K562 (cell line): ENCODE data around the gene NEDD9. TPM values are rescaled to one million over a fixed set of nuclear protein-coding genes. Genes with fewer than 3 reads are reported as not detected.

Source experiments
- ATAC-seq: fragments of 200-7000 bp; cut with Tn5 transposase; 3 replicates; pipeline ENCODE4 v1.9.1; 2020; ENCODE audit warnings: moderate library complexity
- BruUV-seq: library from RNA; stranded (reverse); fragments of 400-500 nt; replicated peaks from 2 replicates; lab custom pipeline; 2021; lab: Mats Ljungman, UMichigan
- CTCF ChIA-PET: fragments of 300-600 bp; formaldehyde crosslinking; extraction: SDS; loops from one replicate; lab custom pipeline; 2021; ENCODE audit warnings: low intra/inter-chr PET ratio; lab: Yijun Ruan, JAX
- POLR2A ChIA-PET: fragments of 300-600, 350-650 bp; sonication (Branson Sonifier 250); formaldehyde crosslinking; extraction: SDS; loops from one replicate; lab custom pipeline; 2021; ENCODE audit warnings: antibody characterized with exemption, inconsistent platforms; lab: Yijun Ruan, JAX
- DNase-seq, 4 experiments: peaks; one replicate each; pipeline versions ENCODE4 v3.0.0 to v3.0.0-alpha.2; 2011 to 2018; ENCODE audit warnings: low spot score in 3 of 4, mixed read lengths in 3 of 4; ENCODE audit errors: extremely low read depth in 1 of 4
- FAIRE-seq: peaks from 2 replicates; lab custom pipeline; 2011; peaks lifted over from hg19 to GRCh38; lab: Jason Lieb, UNC
- H2AFZ ChIP-seq: 2 replicates; pipeline ENCODE4 v1.6.0; 2011; ENCODE audit warnings: low read depth, low read length, control low read depth, inconsistent platforms
- H3K27ac ChIP-seq: fragments of 200-600 bp; 3 replicates; pipeline ENCODE4 v1.8.0; 2011; ENCODE audit warnings: low read depth, mild to moderate bottlenecking, control low read depth, inconsistent platforms, low read length, moderate library complexity, mixed read lengths; ENCODE audit errors: extremely low read depth
- H3K27me3 ChIP-seq, 2 experiments: fragments of 300-600 bp in 1 of 2; 2 replicates in 1 of 2; 3 replicates in 1 of 2; pipeline versions ENCODE4 v1.6.0 to v1.8.0; 2011; ENCODE audit warnings: inconsistent platforms in 2 of 2, low read length in 2 of 2, mild to moderate bottlenecking in 1 of 2, mixed read lengths in 1 of 2, moderate library complexity in 1 of 2; ENCODE audit not compliant: control insufficient read depth in 2 of 2, insufficient read depth in 2 of 2
- H3K36me3 ChIP-seq: fragments of 300-600 bp; 3 replicates; pipeline ENCODE4 v1.8.0; 2011; ENCODE audit warnings: mild to moderate bottlenecking, low read length, inconsistent platforms; ENCODE audit not compliant: control insufficient read depth, insufficient read depth
- H3K4me1 ChIP-seq, 2 experiments: fragments of 200-600 bp in 1 of 2; replicated peaks in 1 of 2; 2 replicates in 1 of 2; 3 replicates in 1 of 2; pipeline versions ENCODE4 v1.5.1 to v1.8.0; 2011; ENCODE audit warnings: inconsistent platforms in 2 of 2, low read length in 2 of 2, mild to moderate bottlenecking in 1 of 2, mixed read lengths in 1 of 2, moderate library complexity in 1 of 2; ENCODE audit not compliant: control insufficient read depth in 2 of 2, insufficient read depth in 2 of 2
- H3K4me2 ChIP-seq: 2 replicates; pipeline ENCODE4 v1.6.1; 2011; ENCODE audit warnings: low read length, control low read depth, inconsistent platforms, mixed read lengths; ENCODE audit not compliant: insufficient read depth
- H3K4me3 ChIP-seq: fragments of 200-600 bp; sonication (generic), shearing (Covaris generic); 2 replicates; pipeline ENCODE4 v1.5.1; 2016; ENCODE audit warnings: control low read depth, inconsistent platforms
- H3K79me2 ChIP-seq: fragments of 200-600 bp; 3 replicates; pipeline ENCODE4 v1.8.0; 2011; ENCODE audit warnings: low read length, inconsistent platforms; ENCODE audit not compliant: control insufficient read depth, insufficient read depth
- H3K9ac ChIP-seq, 2 experiments: 2 replicates each; pipeline versions ENCODE4 v1.6.0 to v1.6.1; 2011; ENCODE audit warnings: low read depth in 2 of 2, low read length in 2 of 2, control low read depth in 1 of 2, inconsistent platforms in 1 of 2, mild to moderate bottlenecking in 1 of 2, mixed read lengths in 1 of 2; ENCODE audit not compliant: insufficient read depth in 1 of 2
- H3K9me1 ChIP-seq: one replicate; pipeline ENCODE4 v1.6.0; 2011; ENCODE audit warnings: inconsistent platforms, mild to moderate bottlenecking, low read length, moderate library complexity; ENCODE audit not compliant: control insufficient read depth, insufficient read depth
- H3K9me3 ChIP-seq: replicated peaks from 2 replicates; pipeline ENCODE4 v1.5.1; 2011; ENCODE audit warnings: low read depth, low read length, inconsistent platforms; ENCODE audit not compliant: control insufficient read depth, insufficient read depth
- H4K20me1 ChIP-seq: replicated peaks from 2 replicates; pipeline ENCODE4 v1.6.1; 2011; ENCODE audit warnings: low read length, inconsistent platforms, mixed read lengths; ENCODE audit not compliant: control insufficient read depth, insufficient read depth
- ATF3 ChIP-seq, 2 experiments: fragments of 450-650 bp in 1 of 2; sonication (generic) in 1 of 2; formaldehyde crosslinking in 1 of 2; IDR thresholded peaks in 1 of 2; conservative IDR thresholded peaks in 1 of 2; 2 replicates each; pipeline versions ENCODE4 v1.6.1 to v1.8.1; 2016 to 2023; ENCODE audit warnings: mild to moderate bottlenecking in 2 of 2, moderate library complexity in 2 of 2, inconsistent platforms in 1 of 2, missing genetic modification reagents in 1 of 2
- CEBPB ChIP-seq: fragments of 450-650 bp; IDR thresholded peaks from 2 replicates; pipeline ENCODE4 v1.6.1; 2016; ENCODE audit warnings: missing genetic modification characterization, missing compliant biosample characterization
- CEBPG ChIP-seq, 3 experiments: fragments of 200-800 bp in 1 of 3; sonication (Bioruptor generic) in 1 of 3; sonication (generic) in 1 of 3; formaldehyde crosslinking in 1 of 3; IDR thresholded peaks in 2 of 3; conservative IDR thresholded peaks in 1 of 3; 2 replicates each; pipeline versions ENCODE4 v1.6.1 to v1.8.0; 2016 to 2022; ENCODE audit warnings: missing compliant biosample characterization in 2 of 3, missing genetic modification characterization in 2 of 3, mild to moderate bottlenecking in 1 of 3, missing genetic modification reagents in 1 of 3
- FOSL1 ChIP-seq: fragments of 200-800 bp; sonication (Bioruptor generic); conservative IDR thresholded peaks from 2 replicates; pipeline ENCODE4 v1.6.1; 2016; ENCODE audit warnings: missing genetic modification characterization, missing compliant biosample characterization
- JUND ChIP-seq, 2 experiments: IDR thresholded peaks; 2 replicates in 1 of 2; 3 replicates in 1 of 2; pipeline ENCODE4 v1.6.1; 2011; ENCODE audit warnings: borderline replicate concordance in 2 of 2, low read depth in 2 of 2, low read length in 2 of 2, improper control_type of control experiment in 1 of 2, missing biosample characterization in 1 of 2, missing genetic modification characterization in 1 of 2, missing genetic modification reagents in 1 of 2
- RCOR1 ChIP-seq, 2 experiments: IDR thresholded peaks; 2 replicates each; pipeline ENCODE4 v1.6.1; 2012; ENCODE audit warnings: low read depth in 2 of 2, low read length in 2 of 2, borderline replicate concordance in 1 of 2, improper control_type of control experiment in 1 of 2
- STAT5B ChIP-seq: fragments of 250-450 bp; sonication (Bioruptor Pico); IDR thresholded peaks from 2 replicates; pipeline ENCODE4 v1.8.0; 2021; ENCODE audit warnings: mild to moderate bottlenecking, inconsistent platforms
- YBX1 ChIP-seq: fragments of 450-650 bp; IDR thresholded peaks from 2 replicates; pipeline ENCODE4 v1.7.1; 2016; ENCODE audit warnings: mild to moderate bottlenecking
- ZSCAN32 ChIP-seq: fragments of 450-650 bp; formaldehyde crosslinking; IDR thresholded peaks from 2 replicates; pipeline ENCODE4 v1.4.0; 2020; ENCODE audit warnings: mild to moderate bottlenecking, moderate library complexity
- WGBS: fragments of 100-300 bp; shearing (Covaris generic); methylation state at CpG from one replicate; pipeline ENCODE4 v1.1.6; 2016; ENCODE audit warnings: low coverage, mixed read lengths; ENCODE audit not compliant: insufficient coverage; ENCODE audit errors: missing lambda C conversion rate; 5-methylcytosine and 5-hydroxymethylcytosine counted together
- in situ Hi-C: fragments of 300-500 bp; cut with MboI; formaldehyde crosslinking; loops from 4 replicates; pipeline ENCODE4 v1.15.0; 2018; ENCODE audit warnings: inconsistent platforms, mixed read lengths
- intact Hi-C: fragments of 100-400 bp; cut with micrococcal nuclease; formaldehyde crosslinking; loops from 2 replicates; pipeline ENCODE4 v1.14.2; 2022
- polyA plus RNA-seq, 8 experiments: library from polyadenylated mRNA; depleted of rRNA in 4 of 8; stranded (reverse) in 5 of 8; unstranded in 3 of 8; fragments of >200 nt; fragmentation: Nextera tagmentation in 2 of 8; fragmentation: Illumina TruSeq in 1 of 8; extraction: Ambion mirVana in 2 of 8; extraction: Trizol in 1 of 8; gene quantifications; 2 replicates each; pipeline versions ENCODE4 v1.2.1 to v1.2.3, GENCODE V29; 2011 to 2014; ENCODE audit warnings: inconsistent platforms in 1 of 8, missing spikeins in 1 of 8
- total RNA-seq, 7 experiments: library from RNA; depleted of rRNA in 6 of 7; stranded (reverse); fragments of >200 nt in 6 of 7; fragmentation: Illumina TruSeq in 2 of 7; extraction: Trizol in 2 of 7; gene quantifications; 2 replicates each; pipeline versions ENCODE4 v1.2.1 to v1.2.3, GENCODE V29; 2011 to 2021; ENCODE audit warnings: low replicate concordance in 1 of 7
- TF ChIP-seq, protein P1 (sequence below): fragments of 250-450 bp; sonication (Bioruptor Pico); IDR thresholded peaks from 2 replicates; pipeline ENCODE4 v1.5.0; 2021
- TF ChIP-seq, protein P2 (sequence below): sonication (generic); formaldehyde crosslinking; IDR thresholded peaks from 2 replicates; pipeline ENCODE4 v1.8.0; 2022; ENCODE audit warnings: mild to moderate bottlenecking, missing genetic modification reagents
- TF ChIP-seq, protein P3 (sequence below): fragments of 450-650 bp; formaldehyde crosslinking; IDR thresholded peaks from 2 replicates; pipeline ENCODE4 v1.4.0; 2022; ENCODE audit warnings: mild to moderate bottlenecking, moderate library complexity

NEDD9 gene
- total and polyA plus RNA-seq, 9 of the 15 experiments (the other 6 are each of a cell fraction or from before 2014, with no cell fraction given), result 0.04 to 0.18 (median 0.15) TPM; not detected in 6

- H4K20me1 ChIP-seq, result no peaks in the 10 kb centered on the region
- H3K9me1 ChIP-seq, result no peaks in the 10 kb centered on the region
- POLR2A ChIA-PET, result interaction anchor here (1.4 to 1.8 kb wide), 2 partner anchors 8 to 18 kb away, joined by 3 to 7 read pairs; no protein-coding TSS in a partner anchor
- no TSS peak for BruUV-seq
- in situ Hi-C loops, result no loop called here
- H3K27me3 ChIP-seq, result peaks cover 32 to 41% of the 10 kb centered on the region in 2 experiments; a peak in 4 of 5 replicates
- FAIRE-seq (no peak), DNase-seq (no peak), ATAC-seq (no peak)
- WGBS, result 2% methylated on average over 4 of the region's 4 CpGs
- H3K9me3 ChIP-seq, result no peaks in the 10 kb centered on the region
- CTCF ChIA-PET, result no interaction called here
- H3K9ac ChIP-seq, result no peak overlapping the region
- no peaks in the 10 kb centered on the region for H3K4me1 ChIP-seq
- H3K36me3 ChIP-seq, result no peaks in the 10 kb centered on the region
- intact Hi-C loops, result no loop called here
- H3K4me2 ChIP-seq, result no peak overlapping the region
- H3K27ac ChIP-seq, result no peak overlapping the region
- TF ChIP-seq STAT5B (CRISPR knock-in tag), result no peak
- 0 out of 4 replicates have a peak, but pooled peaks of 1 of the 2 experiments have one; percentile 35 for TF ChIP-seq RCOR1 (IDR thresholded peaks at IDR 0.05; ENCODE audit: borderline replicate concordance in 1 of 2, low read depth in 2 of 2, low read length in 2 of 2)
- TF ChIP-seq, protein P1, sequence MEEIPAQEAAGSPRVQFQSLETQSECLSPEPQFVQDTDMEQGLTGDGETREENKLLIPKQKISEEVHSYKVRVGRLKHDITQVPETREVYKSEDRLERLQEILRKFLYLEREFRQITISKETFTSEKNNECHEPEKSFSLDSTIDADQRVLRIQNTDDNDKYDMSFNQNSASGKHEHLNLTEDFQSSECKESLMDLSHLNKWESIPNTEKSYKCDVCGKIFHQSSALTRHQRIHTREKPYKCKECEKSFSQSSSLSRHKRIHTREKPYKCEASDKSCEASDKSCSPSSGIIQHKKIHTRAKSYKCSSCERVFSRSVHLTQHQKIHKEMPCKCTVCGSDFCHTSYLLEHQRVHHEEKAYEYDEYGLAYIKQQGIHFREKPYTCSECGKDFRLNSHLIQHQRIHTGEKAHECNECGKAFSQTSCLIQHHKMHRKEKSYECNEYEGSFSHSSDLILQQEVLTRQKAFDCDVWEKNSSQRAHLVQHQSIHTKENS, result no peak
- TF ChIP-seq ZSCAN32 (CRISPR knock-in tag), result 0 out of 2 replicates have a peak, but pooled peaks have one; percentile 49
- peak; percentile 38 for TF ChIP-seq CEBPB
- no peak for TF ChIP-seq JUND (IDR thresholded peaks at IDR 0.05; ENCODE audit: borderline replicate concordance, low read depth, low read length)
- TF ChIP-seq JUND (tag; IDR thresholded peaks at IDR 0.05; ENCODE audit: borderline replicate concordance, low read depth, low read length), result peak; percentile 32; the same call in 1 of the 3 replicates
- TF ChIP-seq, protein P2, sequence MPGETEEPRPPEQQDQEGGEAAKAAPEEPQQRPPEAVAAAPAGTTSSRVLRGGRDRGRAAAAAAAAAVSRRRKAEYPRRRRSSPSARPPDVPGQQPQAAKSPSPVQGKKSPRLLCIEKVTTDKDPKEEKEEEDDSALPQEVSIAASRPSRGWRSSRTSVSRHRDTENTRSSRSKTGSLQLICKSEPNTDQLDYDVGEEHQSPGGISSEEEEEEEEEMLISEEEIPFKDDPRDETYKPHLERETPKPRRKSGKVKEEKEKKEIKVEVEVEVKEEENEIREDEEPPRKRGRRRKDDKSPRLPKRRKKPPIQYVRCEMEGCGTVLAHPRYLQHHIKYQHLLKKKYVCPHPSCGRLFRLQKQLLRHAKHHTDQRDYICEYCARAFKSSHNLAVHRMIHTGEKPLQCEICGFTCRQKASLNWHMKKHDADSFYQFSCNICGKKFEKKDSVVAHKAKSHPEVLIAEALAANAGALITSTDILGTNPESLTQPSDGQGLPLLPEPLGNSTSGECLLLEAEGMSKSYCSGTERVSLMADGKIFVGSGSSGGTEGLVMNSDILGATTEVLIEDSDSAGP, result no peak
- no peak for TF ChIP-seq CEBPG (CRISPR knock-in tag; IDR thresholded peaks at IDR 0.05)
- TF ChIP-seq CEBPG (tag; conservative IDR thresholded peaks at IDR 0.05 in 1 of 2, IDR thresholded peaks at IDR 0.05 in 1 of 2), result peak; percentile 70 to 76
- TF ChIP-seq FOSL1, result peak; percentile 33; the same call in 1 of the 2 replicates
- TF ChIP-seq, protein P3, sequence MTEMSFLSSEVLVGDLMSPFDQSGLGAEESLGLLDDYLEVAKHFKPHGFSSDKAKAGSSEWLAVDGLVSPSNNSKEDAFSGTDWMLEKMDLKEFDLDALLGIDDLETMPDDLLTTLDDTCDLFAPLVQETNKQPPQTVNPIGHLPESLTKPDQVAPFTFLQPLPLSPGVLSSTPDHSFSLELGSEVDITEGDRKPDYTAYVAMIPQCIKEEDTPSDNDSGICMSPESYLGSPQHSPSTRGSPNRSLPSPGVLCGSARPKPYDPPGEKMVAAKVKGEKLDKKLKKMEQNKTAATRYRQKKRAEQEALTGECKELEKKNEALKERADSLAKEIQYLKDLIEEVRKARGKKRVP, result peak; percentile 84
- peak; percentile 86 for TF ChIP-seq ATF3 (IDR thresholded peaks at IDR 0.05)
- TF ChIP-seq ATF3 (CRISPR knock-in tag; conservative IDR thresholded peaks at IDR 0.05), result no peak
- TF ChIP-seq YBX1, result no peak
- H3K79me2 ChIP-seq, result no peaks in the 10 kb centered on the region
- no peak overlapping the region for H2AFZ ChIP-seq
- no peak overlapping the region for H3K4me3 ChIP-seq
These were observed 19.8 kb downstream of the NEDD9 start for GRCh38 chr6:11212664-11213063.
